Right lobe of liver (tissue), 4 donors: ENCODE results near the gene CARD19.
A peak's percentile ranks its signal among the peaks of the same experiment; 100 is the strongest.

Source experiments
- POLR2A ChIP-seq: fragments of 450-650 bp; IDR thresholded peaks from one replicate; pipeline ENCODE4 v1.6.1; 2017; ENCODE audit warnings: antibody characterized with exemption, mild to moderate bottlenecking
- TF ChIP-seq, protein P1 (sequence below), 4 donors: fragments of 200-600 bp in 3 of 4; fragments of 450-650 bp in 1 of 4; IDR thresholded peaks; one replicate each; pipeline versions ENCODE4 v1.5.1 to v1.8.0; 2016 to 2022; ENCODE audit warnings: antibody characterized with exemption in 4 of 4, mild to moderate bottlenecking in 2 of 4
- donor health status: DM: no; HTN: no; CAD: no.
- donor health status: DM: no; HTN: no; CAD: no.
- donor health status: DM: no; HTN: yes; CAD: no.

DNA sequence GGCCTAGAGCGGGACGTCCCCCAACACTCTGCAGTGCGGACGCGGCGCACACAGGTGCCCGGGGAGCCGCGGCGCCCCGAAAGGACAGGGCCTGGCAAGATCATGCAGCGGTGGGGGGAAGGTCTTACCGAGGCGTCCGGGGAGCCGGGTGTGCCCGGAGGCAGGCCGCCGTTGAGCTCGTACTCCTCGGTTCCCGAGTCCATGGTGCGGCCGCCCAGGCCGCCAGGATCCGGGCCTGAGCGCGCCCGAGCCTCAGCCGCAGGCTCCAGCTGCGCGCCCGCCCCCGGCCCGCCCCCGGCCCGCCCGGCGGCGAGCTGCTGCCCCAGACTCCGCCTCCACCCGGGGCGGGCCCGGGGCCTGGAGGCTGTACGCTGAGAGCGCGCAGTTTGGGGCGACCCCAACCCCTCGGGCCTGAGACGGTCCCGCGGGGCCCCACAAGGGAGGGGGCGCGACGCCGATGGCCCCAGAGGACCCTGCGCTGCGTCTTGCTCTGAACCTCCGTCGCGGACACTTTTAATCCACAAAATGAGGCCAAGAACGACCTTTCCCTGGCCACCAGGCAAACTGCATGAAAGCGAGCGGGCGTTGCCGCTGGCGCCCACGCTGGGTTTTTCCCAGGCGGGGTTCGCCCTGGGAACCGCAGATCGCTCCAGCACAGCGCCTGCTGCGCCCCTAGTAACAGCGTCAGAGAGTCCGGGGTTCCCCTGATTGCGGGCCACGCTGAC, 38.2 kb downstream of the CARD19 start, which contains the start of gene NINJ1:
- TF ChIP-seq, protein P1, sequence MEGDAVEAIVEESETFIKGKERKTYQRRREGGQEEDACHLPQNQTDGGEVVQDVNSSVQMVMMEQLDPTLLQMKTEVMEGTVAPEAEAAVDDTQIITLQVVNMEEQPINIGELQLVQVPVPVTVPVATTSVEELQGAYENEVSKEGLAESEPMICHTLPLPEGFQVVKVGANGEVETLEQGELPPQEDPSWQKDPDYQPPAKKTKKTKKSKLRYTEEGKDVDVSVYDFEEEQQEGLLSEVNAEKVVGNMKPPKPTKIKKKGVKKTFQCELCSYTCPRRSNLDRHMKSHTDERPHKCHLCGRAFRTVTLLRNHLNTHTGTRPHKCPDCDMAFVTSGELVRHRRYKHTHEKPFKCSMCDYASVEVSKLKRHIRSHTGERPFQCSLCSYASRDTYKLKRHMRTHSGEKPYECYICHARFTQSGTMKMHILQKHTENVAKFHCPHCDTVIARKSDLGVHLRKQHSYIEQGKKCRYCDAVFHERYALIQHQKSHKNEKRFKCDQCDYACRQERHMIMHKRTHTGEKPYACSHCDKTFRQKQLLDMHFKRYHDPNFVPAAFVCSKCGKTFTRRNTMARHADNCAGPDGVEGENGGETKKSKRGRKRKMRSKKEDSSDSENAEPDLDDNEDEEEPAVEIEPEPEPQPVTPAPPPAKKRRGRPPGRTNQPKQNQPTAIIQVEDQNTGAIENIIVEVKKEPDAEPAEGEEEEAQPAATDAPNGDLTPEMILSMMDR (IDR thresholded peaks at IDR 0.05) = peak in 1 of 4 donors; percentile 10
- TF ChIP-seq POLR2A = peak; percentile 90
